CD14-positive monocyte (primary cell): Measurements from ENCODE around the gene IL37. TPM values are rescaled to one million over a fixed set of nuclear protein-coding genes. Genes with fewer than 3 reads are reported as not detected.

Source experiments
- DNase-seq, 3 donors: peaks; one replicate each; pipeline ENCODE4 v3.0.0-alpha.2; 2011 to 2022
- H2AFZ ChIP-seq: 2 replicates; pipeline ENCODE4 v1.6.0; 2012; ENCODE audit warnings: mild to moderate bottlenecking, low read depth, low read length, inconsistent platforms; ENCODE audit not compliant: insufficient read depth, poor library complexity, severe bottlenecking
- H3K27ac ChIP-seq, 2 donors: 1 replicate in 1 of 2; 2 replicates in 1 of 2; pipeline ENCODE4 v1.5.1; 2012 to 2013; ENCODE audit warnings: low read length in 2 of 2, control low read depth in 1 of 2, inconsistent platforms in 1 of 2, low read depth in 1 of 2, mild to moderate bottlenecking in 1 of 2
- H3K27me3 ChIP-seq, 2 donors: one replicate each; pipeline versions ENCODE4 v1.6.0 to v1.6.1; 2011 to 2013; ENCODE audit warnings: low read length in 2 of 2; ENCODE audit not compliant: control insufficient read depth in 2 of 2, insufficient read depth in 2 of 2
- H3K36me3 ChIP-seq, 2 donors: replicated peaks in 1 of 2; 1 replicate in 1 of 2; 2 replicates in 1 of 2; pipeline versions ENCODE4 v1.5.1 to v1.6.1; 2012 to 2013; ENCODE audit warnings: low read length in 2 of 2, control low read depth in 1 of 2, inconsistent platforms in 1 of 2, mild to moderate bottlenecking in 1 of 2; ENCODE audit not compliant: insufficient read depth in 2 of 2, control insufficient read depth in 1 of 2
- H3K4me1 ChIP-seq, 2 donors: 1 replicate in 1 of 2; 2 replicates in 1 of 2; pipeline versions ENCODE4 v1.5.1 to v1.6.1; 2012 to 2013; ENCODE audit warnings: low read length in 2 of 2, control low read depth in 1 of 2, inconsistent platforms in 1 of 2, mild to moderate bottlenecking in 1 of 2, moderate library complexity in 1 of 2; ENCODE audit not compliant: insufficient read depth in 2 of 2, control insufficient read depth in 1 of 2
- H3K4me2 ChIP-seq: replicated peaks from 2 replicates; pipeline ENCODE3; 2012; ENCODE audit warnings: low read length, moderate library complexity, mild to moderate bottlenecking; ENCODE audit not compliant: poor library complexity, severe bottlenecking; ENCODE audit errors: extremely low read depth
- H3K4me3 ChIP-seq, 3 experiments: fragments of 200-600 bp in 1 of 3; sonication (generic) in 1 of 3; replicated peaks in 1 of 3; 1 replicate in 2 of 3; 2 replicates in 1 of 3; pipeline ENCODE4 v1.5.1; 2011 to 2013; ENCODE audit warnings: low read length in 3 of 3, mild to moderate bottlenecking in 3 of 3, control low read depth in 2 of 3, low read depth in 2 of 3, inconsistent platforms in 1 of 3, moderate library complexity in 1 of 3
- H3K79me2 ChIP-seq: 2 replicates; pipeline ENCODE4 v1.6.0; 2012; ENCODE audit warnings: mild to moderate bottlenecking, control low read depth, inconsistent platforms, low read length, moderate library complexity; ENCODE audit not compliant: insufficient read depth
- H3K9ac ChIP-seq: 2 replicates; pipeline ENCODE4 v1.6.0; 2017; ENCODE audit warnings: low read length, mild to moderate bottlenecking; ENCODE audit not compliant: insufficient read depth, poor library complexity, severe bottlenecking
- H3K9me3 ChIP-seq, 2 donors: replicated peaks in 1 of 2; 1 replicate in 1 of 2; 2 replicates in 1 of 2; pipeline versions ENCODE4 v1.5.1 to v1.6.1; 2012 to 2013; ENCODE audit warnings: low read length in 2 of 2, control low read depth in 1 of 2; ENCODE audit not compliant: control insufficient read depth in 1 of 2, insufficient read depth in 1 of 2
- H4K20me1 ChIP-seq: 2 replicates; pipeline ENCODE4 v1.6.0; 2012; ENCODE audit warnings: mild to moderate bottlenecking, low read length, control low read depth, moderate library complexity; ENCODE audit not compliant: insufficient read depth
- H3K27ac Mint-ChIP-seq, 7 donors: one replicate each; pipeline ENCODE4 v1.8.0; 2020; ENCODE audit warnings: mild to moderate bottlenecking in 7 of 7, mixed read lengths in 7 of 7, moderate library complexity in 6 of 7, inconsistent platforms in 2 of 7
- H3K27me3 Mint-ChIP-seq, 3 donors: one replicate each; pipeline ENCODE4 v1.8.0; 2021 to 2022; ENCODE audit warnings: low read depth in 3 of 3, mild to moderate bottlenecking in 3 of 3, mixed read lengths in 3 of 3, moderate library complexity in 3 of 3, inconsistent platforms in 1 of 3
- H3K36me3 Mint-ChIP-seq, 2 donors: one replicate each; pipeline ENCODE4 v1.8.0; 2020; ENCODE audit warnings: mixed read lengths in 2 of 2, inconsistent platforms in 1 of 2, mild to moderate bottlenecking in 1 of 2
- H3K4me1 Mint-ChIP-seq: one replicate; pipeline ENCODE4 v1.8.0; 2020; ENCODE audit warnings: mild to moderate bottlenecking, mixed read lengths
- H3K4me3 Mint-ChIP-seq, 2 donors: one replicate each; pipeline ENCODE4 v1.8.0; 2020; ENCODE audit warnings: mild to moderate bottlenecking in 2 of 2, mixed read lengths in 2 of 2, moderate library complexity in 1 of 2
- H3K9me3 Mint-ChIP-seq, 7 donors: one replicate each; pipeline ENCODE4 v1.8.0; 2020 to 2022; ENCODE audit warnings: mixed read lengths in 7 of 7, mild to moderate bottlenecking in 6 of 7, moderate library complexity in 6 of 7, inconsistent platforms in 2 of 7
- CTCF ChIP-seq: fragments of 200-600 bp; IDR thresholded peaks from one replicate; pipeline ENCODE4 v1.8.0; 2022; ENCODE audit warnings: antibody characterized with exemption, mild to moderate bottlenecking
- WGBS: methylation state at CpG from one replicate; pipeline ENCODE4 v1.1.5; 2013; ENCODE audit warnings: missing lambda C conversion rate; ENCODE audit not compliant: insufficient coverage; 5-methylcytosine and 5-hydroxymethylcytosine counted together
- intact Hi-C, 2 donors: fragments of 100-400 bp; cut with micrococcal nuclease; formaldehyde crosslinking; loops; one replicate each; pipeline versions ENCODE4 v1.15.0 to v1.15.1; 2023
- polyA plus RNA-seq, 3 donors: library from polyadenylated mRNA; depleted of rRNA in 1 of 3; unstranded in 2 of 3; stranded (reverse) in 1 of 3; fragments of 300-500 nt in 2 of 3; fragments of >200 nt in 1 of 3; fragmentation: Illumina TruSeq in 2 of 3; gene quantifications; 1 replicate in 2 of 3; 2 replicates in 1 of 3; pipeline ENCODE4 v1.2.3, GENCODE V29; 2012 to 2021

IL37 gene
- polyA plus RNA-seq, 3 donors, result not detected

DNA sequence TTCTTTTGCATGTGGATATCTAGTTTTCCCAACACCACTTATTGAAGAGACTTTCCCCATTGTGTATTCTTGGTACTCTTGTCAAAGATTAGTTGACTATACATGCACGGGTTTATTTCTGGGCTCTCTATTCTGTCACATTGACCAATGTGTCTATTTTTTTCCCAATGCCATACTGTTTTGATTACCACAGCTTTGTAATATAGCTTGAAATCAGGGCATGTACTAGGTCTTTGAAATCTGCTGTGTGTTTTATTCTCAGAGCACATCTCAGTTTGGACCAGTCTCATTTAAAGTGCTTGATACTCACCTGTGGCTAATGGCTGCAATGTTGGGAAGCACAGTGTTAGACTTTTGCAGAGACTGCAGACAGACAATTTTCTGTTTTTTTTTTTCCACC is 34.0 kb downstream of the IL37 start:
- intact Hi-C loops, result loop anchor here (5.0 kb wide), 1 partner anchor 198 kb away; no protein-coding TSS in a partner anchor
- Mint-ChIP-seq H3K27me3 (peaks cover 4 to 8% (median 6%) of the 10 kb centered on the region in 3 donors), H3K4me3 (no peak overlapping the region), H3K27ac (no peak overlapping the region), H3K36me3 (no peaks in the 10 kb centered on the region), H3K4me1 (peaks cover 5% of the 10 kb centered on the region), H3K9me3 (peaks cover 0 to 5% (median 0%) of the 10 kb centered on the region in 7 donors)
- TF ChIP-seq CTCF, result no peak
- WGBS, result no CpG with 5 or more reads among the region's 1 CpG
- no peak overlapping the region for H3K4me2 ChIP-seq
- H3K4me3 ChIP-seq, result no peak overlapping the region
- H3K4me1 ChIP-seq, result peaks cover 3 to 5% of the 10 kb centered on the region in 2 donors
- H3K9me3 ChIP-seq, result peaks cover 0 to 12% of the 10 kb centered on the region in 2 donors
- no peak overlapping the region for H3K9ac ChIP-seq
- no peaks in the 10 kb centered on the region for H3K79me2 ChIP-seq
- H3K36me3 ChIP-seq, result no peaks in the 10 kb centered on the region
- no peak overlapping the region for H2AFZ ChIP-seq
- H3K27me3 ChIP-seq, result no peaks in the 10 kb centered on the region
- no peak overlapping the region for H3K27ac ChIP-seq
- no peak for DNase-seq
- no peaks in the 10 kb centered on the region for H4K20me1 ChIP-seq

DNA sequence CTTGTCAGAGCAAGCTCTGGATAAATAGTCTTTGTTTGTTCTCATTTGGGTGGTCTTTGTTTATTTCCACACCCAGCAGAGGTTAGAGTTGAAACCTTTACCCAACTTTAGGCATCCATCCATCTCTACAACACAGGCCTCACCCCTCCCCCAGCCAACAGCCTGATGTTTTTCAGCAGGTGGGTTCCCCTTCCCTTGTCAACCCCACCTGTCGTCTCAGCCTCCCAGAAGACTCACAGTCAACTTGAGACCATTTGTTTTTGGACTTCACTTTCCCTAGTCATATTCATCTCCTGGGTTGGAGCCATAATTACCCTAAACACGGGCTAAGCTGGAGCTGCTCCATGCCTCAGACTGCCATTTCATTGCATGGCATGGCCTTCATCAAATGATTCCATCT is 35.1 kb downstream of the IL37 start:
- no peaks in the 10 kb centered on the region for H3K27me3 ChIP-seq
- no peak overlapping the region for H2AFZ ChIP-seq
- peaks cover 0 to 5% (median 0%) of the 10 kb centered on the region in 7 donors for H3K9me3 Mint-ChIP-seq
- DNase-seq, result no peak
- no peak overlapping the region for H3K9ac ChIP-seq
- peaks cover 4 to 8% (median 6%) of the 10 kb centered on the region in 3 donors for H3K27me3 Mint-ChIP-seq
- intact Hi-C loops, result no loop called here
- H3K4me3 ChIP-seq, result no peak overlapping the region
- peaks cover 0 to 12% of the 10 kb centered on the region in 2 donors for H3K9me3 ChIP-seq
- no peaks in the 10 kb centered on the region for H4K20me1 ChIP-seq
- no peak overlapping the region for H3K4me3 Mint-ChIP-seq
- no peak overlapping the region for H3K27ac Mint-ChIP-seq
- no peak for TF ChIP-seq CTCF
- H3K36me3 ChIP-seq, result no peaks in the 10 kb centered on the region
- WGBS, result 100% methylated on average over 2 of the region's 2 CpGs
- H3K4me1 Mint-ChIP-seq, result peaks cover 5% of the 10 kb centered on the region
- H3K79me2 ChIP-seq, result no peaks in the 10 kb centered on the region
- peaks cover 3 to 5% of the 10 kb centered on the region in 2 donors for H3K4me1 ChIP-seq
- H3K36me3 Mint-ChIP-seq, result no peaks in the 10 kb centered on the region
- no peak overlapping the region for H3K4me2 ChIP-seq
- no peak overlapping the region for H3K27ac ChIP-seq
